Fibroblast of the aortic adventitia (primary cell): Measurements from ENCODE around the gene PDSS2. TPM values are rescaled to one million over a fixed set of nuclear protein-coding genes. Genes with fewer than 3 reads are reported as not detected.
"Not testable (repeated sequence)": the region's sequence is repeated elsewhere in the genome, so short reads cannot be mapped to it uniquely, and the experiment has no call there.

ENCODE experiments used
- DNase-seq: peaks from one replicate; pipeline ENCODE4 v3.0.0-alpha.2; 2010; ENCODE audit warnings: low read depth
- H3K4me3 ChIP-seq: 2 replicates; pipeline ENCODE4 v1.5.1; 2011; ENCODE audit warnings: low read depth, mild to moderate bottlenecking, control low read depth, low read length, moderate library complexity
- total RNA-seq: library from RNA; depleted of rRNA; stranded (reverse); fragments of >200 nt; gene quantifications from 2 replicates; pipeline ENCODE4 v1.2.3, GENCODE V29; 2012; ENCODE audit warnings: low replicate concordance
- TF ChIP-seq, protein P1 (sequence below): IDR thresholded peaks from 2 replicates; pipeline ENCODE4 v1.5.1; 2011; ENCODE audit warnings: mild to moderate bottlenecking, low read length, control low read depth, inconsistent platforms; ENCODE audit not compliant: insufficient read depth

The PDSS2 gene
- total RNA-seq, 1 donor: 14.4 TPM

- DNase-seq: no peak
- no peak overlapping the region for H3K4me3 ChIP-seq
- TF ChIP-seq, protein P1, sequence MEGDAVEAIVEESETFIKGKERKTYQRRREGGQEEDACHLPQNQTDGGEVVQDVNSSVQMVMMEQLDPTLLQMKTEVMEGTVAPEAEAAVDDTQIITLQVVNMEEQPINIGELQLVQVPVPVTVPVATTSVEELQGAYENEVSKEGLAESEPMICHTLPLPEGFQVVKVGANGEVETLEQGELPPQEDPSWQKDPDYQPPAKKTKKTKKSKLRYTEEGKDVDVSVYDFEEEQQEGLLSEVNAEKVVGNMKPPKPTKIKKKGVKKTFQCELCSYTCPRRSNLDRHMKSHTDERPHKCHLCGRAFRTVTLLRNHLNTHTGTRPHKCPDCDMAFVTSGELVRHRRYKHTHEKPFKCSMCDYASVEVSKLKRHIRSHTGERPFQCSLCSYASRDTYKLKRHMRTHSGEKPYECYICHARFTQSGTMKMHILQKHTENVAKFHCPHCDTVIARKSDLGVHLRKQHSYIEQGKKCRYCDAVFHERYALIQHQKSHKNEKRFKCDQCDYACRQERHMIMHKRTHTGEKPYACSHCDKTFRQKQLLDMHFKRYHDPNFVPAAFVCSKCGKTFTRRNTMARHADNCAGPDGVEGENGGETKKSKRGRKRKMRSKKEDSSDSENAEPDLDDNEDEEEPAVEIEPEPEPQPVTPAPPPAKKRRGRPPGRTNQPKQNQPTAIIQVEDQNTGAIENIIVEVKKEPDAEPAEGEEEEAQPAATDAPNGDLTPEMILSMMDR: no peak
Observed at GRCh38 chr6:107280791-107281190, 178.6 kb downstream of the PDSS2 start.

GRCh38 chr6:107280001-107280400 is 179.4 kb downstream of the PDSS2 start:
- DNase-seq, H3K4me3 ChIP-seq: not testable (repeated sequence)

- DNase-seq: no peak
- TF ChIP-seq, protein P1: no peak
- no peak overlapping the region for H3K4me3 ChIP-seq
Observed at GRCh38 chr6:107275330-107275865, 184.0 kb downstream of the PDSS2 start.

DNA sequence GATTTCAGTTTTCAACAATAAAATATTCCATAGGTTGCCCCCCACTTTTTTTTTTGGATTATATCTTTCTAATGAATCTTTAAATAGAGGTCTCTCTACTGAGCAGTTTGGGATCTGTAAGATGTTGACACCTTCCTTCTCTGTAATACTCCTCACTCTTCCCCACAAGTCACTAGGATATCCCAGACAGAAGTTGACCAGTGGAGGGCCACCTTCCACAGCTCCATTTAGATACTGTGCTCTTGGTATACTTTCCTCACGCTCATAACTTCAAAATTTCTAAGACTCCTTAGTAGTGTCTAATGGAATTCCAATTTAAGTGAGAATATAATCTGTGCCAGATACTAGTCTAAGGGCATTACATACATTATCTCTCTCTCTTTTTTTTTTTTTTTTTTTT is 185.1 kb downstream of the PDSS2 start:
- TF ChIP-seq, protein P1: no peak
- H3K4me3 ChIP-seq: no peak overlapping the region
- DNase-seq: no peak

DNA sequence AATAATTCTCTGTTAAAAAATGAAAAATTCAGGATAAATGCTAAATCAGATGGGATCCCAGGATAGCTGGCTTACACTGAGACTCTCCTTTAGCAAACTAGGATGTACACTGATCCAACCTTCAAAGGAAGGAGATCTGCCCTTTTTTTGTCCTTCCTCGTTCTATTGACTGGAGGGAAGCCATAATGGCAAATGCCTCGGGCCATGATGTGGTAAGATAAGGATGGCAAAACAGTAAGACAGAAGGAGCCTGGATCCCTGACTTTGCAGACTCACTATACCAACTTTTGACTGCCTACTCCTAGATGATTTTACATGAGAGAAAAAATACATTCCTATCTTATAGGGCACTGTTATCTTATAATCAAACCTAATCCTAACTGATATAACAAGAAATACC is 187.1 kb downstream of the PDSS2 start:
- no peak for DNase-seq
- no peak overlapping the region for H3K4me3 ChIP-seq
- TF ChIP-seq, protein P1: no peak

DNA sequence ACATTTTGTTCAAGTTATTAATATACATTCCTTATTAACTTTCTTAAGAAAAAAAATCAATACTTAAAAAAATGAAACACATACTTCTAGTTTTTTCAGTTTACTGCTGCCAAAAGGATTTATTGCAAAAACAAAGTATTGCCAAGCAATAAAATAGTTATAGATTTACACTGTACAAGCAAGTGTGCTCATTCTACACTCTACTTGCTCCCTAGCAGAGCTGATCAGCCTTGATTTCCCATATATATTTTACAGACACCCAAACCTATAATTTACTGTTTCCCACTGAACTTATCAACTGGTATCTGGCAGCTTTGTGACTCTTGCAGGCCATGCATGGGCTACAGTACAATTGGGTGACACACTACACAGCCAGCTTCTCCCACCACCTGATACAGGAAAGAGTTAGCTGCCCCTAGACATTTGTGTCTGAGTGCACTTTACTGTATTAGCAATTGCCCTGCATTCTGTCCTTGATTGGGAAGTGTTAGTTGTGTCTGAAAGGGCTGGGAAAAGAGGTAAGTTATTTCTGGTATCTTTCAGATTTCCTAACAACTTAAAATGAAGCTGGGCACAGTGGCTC is 188.1 kb downstream of the PDSS2 start:
- H3K4me3 ChIP-seq: no peak overlapping the region
- TF ChIP-seq, protein P1: no peak
- DNase-seq: no peak

GRCh38 chr6:107267634-107268033 is 191.7 kb downstream of the PDSS2 start:
- no peak overlapping the region for H3K4me3 ChIP-seq
- DNase-seq: no peak
- TF ChIP-seq, protein P1: no peak
